Measurements from ENCODE around the gene PRPF8. TPM values are rescaled to one million over a fixed set of nuclear protein-coding genes. Genes with fewer than 3 reads are reported as not detected.

Gene PRPF8
- total RNA-seq, 1 experiment from 2014 or later, result 296 TPM

DNA sequence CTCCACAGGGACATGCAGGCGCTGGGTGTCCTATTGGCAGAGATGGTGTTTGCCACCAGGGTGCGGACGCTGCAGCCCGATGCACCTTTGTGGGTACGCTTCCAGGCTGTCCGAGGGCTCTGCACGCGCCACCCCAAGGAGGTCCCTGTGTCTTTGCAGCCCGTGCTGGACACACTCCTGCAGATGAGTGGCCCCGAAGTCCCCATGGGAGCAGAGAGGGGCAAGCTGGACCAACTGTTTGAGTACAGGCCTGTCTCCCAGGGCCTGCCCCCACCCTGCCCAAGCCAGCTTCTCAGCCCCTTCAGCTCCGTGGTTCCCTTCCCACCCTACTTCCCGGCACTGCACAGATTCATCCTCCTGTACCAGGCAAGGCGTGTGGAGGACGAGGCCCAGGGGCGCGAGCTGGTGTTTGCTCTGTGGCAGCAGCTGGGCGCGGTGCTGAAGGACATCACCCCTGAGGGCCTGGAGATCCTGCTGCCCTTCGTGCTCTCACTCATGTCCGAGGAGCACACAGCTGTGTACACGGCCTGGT lies 42.7 kb upstream of the PRPF8 start:
- Histone ChIP-seq H3K27me3 (ENCODE audit: control insufficient read depth, insufficient read depth, low read length) (no peaks in the 10 kb centered on the region), H3K4me3 (ENCODE audit: low read depth in 2 of 2, low read length in 2 of 2) (no peak overlapping the region), H3K4me1 (ENCODE audit: control insufficient read depth, insufficient read depth, low read length) (peaks cover 3% of the 10 kb centered on the region), H3K9me3 (ENCODE audit: control insufficient read depth, insufficient read depth, low read depth, low read length) (no peaks in the 10 kb centered on the region), H3K36me3 (ENCODE audit: control insufficient read depth, insufficient read depth, low read length) (no peaks in the 10 kb centered on the region), H3K27ac (ENCODE audit: low read length) (no peak overlapping the region)
- ChIA-PET POLR2A (no interaction called here), CTCF (no interaction called here)
- DNase-seq (ENCODE audit: low read depth, low spot score), result no peak
- intact Hi-C loops (cut with micrococcal nuclease; ENCODE audit: unreplicated experiment) (no loop called here), in situ Hi-C loops (cut with HindIII; ENCODE audit: low pct_unique_long_range_greater_than_20kb, low sequenced_read_pairs) (no loop called here)
- BruUV-seq (replicated peaks), result no TSS peak
- TF ChIP-seq POLR2AphosphoS5 (IDR thresholded peaks at IDR 0.05; ENCODE audit: low read depth, low read length), result no peak
- TF ChIP-seq, protein P1, sequence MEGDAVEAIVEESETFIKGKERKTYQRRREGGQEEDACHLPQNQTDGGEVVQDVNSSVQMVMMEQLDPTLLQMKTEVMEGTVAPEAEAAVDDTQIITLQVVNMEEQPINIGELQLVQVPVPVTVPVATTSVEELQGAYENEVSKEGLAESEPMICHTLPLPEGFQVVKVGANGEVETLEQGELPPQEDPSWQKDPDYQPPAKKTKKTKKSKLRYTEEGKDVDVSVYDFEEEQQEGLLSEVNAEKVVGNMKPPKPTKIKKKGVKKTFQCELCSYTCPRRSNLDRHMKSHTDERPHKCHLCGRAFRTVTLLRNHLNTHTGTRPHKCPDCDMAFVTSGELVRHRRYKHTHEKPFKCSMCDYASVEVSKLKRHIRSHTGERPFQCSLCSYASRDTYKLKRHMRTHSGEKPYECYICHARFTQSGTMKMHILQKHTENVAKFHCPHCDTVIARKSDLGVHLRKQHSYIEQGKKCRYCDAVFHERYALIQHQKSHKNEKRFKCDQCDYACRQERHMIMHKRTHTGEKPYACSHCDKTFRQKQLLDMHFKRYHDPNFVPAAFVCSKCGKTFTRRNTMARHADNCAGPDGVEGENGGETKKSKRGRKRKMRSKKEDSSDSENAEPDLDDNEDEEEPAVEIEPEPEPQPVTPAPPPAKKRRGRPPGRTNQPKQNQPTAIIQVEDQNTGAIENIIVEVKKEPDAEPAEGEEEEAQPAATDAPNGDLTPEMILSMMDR (IDR thresholded peaks at IDR 0.05), result no peak
- no peak for TF ChIP-seq SIN3A (IDR thresholded peaks at IDR 0.05; ENCODE audit: borderline replicate concordance, insufficient read depth, low read depth, low read length)
- TF ChIP-seq TCF7L2 (IDR thresholded peaks at IDR 0.05; ENCODE audit: low read depth, low read length), result no peak
- ATAC-seq, result no peak

DNA sequence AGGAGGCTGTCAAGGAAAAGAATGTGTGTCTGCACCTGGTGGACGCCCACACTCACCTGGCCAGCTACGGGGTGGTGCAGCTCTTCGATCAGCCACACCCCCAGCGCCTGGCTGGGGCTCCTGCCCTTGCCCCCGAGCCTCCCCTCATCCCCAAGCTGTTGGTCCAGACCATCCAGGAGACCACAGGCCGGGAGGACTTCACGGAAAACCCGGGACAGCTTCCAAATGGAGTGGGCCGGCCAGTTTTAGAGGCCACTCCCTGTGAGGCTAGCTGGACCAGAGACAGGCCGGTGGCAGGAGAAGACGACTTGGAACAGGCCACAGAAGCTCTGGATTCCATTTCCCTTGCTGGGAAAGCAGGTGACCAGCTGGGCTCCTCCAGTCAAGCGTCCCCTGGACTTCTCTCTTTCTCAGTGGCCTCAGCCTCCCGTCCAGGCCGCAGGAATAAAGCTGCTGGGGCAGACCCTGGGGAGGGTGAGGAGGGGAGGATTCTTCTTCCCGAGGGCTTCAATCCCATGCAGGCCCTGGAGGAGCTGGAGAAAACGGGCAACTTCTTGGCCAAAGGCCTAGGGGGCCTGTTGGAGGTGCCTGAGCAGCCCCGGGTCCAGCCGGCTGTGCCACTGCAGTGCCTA lies 42.1 kb upstream of the PRPF8 start:
- DNase-seq (ENCODE audit: low read depth, low spot score) (no peak), ATAC-seq (no peak)
- ChIA-PET POLR2A (interaction anchor here (0.7 kb wide), 1 partner anchor 50 kb away, joined by 4 read pairs; no protein-coding TSS in a partner anchor), CTCF (interaction anchor here (0.6 kb wide), 1 partner anchor 257 kb away, joined by 3 read pairs; no protein-coding TSS in a partner anchor)
- no peak overlapping the region for H3K4me3 ChIP-seq (ENCODE audit: low read depth in 2 of 2, low read length in 2 of 2)
- H3K4me1 ChIP-seq (ENCODE audit: control insufficient read depth, insufficient read depth, low read length), result peaks cover 3% of the 10 kb centered on the region
- intact Hi-C loops (cut with micrococcal nuclease; ENCODE audit: unreplicated experiment), result no loop called here
- in situ Hi-C loops (cut with HindIII; ENCODE audit: low pct_unique_long_range_greater_than_20kb, low sequenced_read_pairs), result no loop called here
- TF ChIP-seq POLR2AphosphoS5 (IDR thresholded peaks at IDR 0.05; ENCODE audit: low read depth, low read length), result no peak
- TF ChIP-seq, protein P1 (IDR thresholded peaks at IDR 0.05), result no peak
- TF ChIP-seq, protein P2, sequence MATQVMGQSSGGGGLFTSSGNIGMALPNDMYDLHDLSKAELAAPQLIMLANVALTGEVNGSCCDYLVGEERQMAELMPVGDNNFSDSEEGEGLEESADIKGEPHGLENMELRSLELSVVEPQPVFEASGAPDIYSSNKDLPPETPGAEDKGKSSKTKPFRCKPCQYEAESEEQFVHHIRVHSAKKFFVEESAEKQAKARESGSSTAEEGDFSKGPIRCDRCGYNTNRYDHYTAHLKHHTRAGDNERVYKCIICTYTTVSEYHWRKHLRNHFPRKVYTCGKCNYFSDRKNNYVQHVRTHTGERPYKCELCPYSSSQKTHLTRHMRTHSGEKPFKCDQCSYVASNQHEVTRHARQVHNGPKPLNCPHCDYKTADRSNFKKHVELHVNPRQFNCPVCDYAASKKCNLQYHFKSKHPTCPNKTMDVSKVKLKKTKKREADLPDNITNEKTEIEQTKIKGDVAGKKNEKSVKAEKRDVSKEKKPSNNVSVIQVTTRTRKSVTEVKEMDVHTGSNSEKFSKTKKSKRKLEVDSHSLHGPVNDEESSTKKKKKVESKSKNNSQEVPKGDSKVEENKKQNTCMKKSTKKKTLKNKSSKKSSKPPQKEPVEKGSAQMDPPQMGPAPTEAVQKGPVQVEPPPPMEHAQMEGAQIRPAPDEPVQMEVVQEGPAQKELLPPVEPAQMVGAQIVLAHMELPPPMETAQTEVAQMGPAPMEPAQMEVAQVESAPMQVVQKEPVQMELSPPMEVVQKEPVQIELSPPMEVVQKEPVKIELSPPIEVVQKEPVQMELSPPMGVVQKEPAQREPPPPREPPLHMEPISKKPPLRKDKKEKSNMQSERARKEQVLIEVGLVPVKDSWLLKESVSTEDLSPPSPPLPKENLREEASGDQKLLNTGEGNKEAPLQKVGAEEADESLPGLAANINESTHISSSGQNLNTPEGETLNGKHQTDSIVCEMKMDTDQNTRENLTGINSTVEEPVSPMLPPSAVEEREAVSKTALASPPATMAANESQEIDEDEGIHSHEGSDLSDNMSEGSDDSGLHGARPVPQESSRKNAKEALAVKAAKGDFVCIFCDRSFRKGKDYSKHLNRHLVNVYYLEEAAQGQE (IDR thresholded peaks at IDR 0.05; ENCODE audit: insufficient read depth in 1 of 2, low read depth in 2 of 2, low read length in 1 of 2), result no peak
- no peak for TF ChIP-seq TCF7L2 (IDR thresholded peaks at IDR 0.05; ENCODE audit: low read depth, low read length)
- TF ChIP-seq SIN3A (IDR thresholded peaks at IDR 0.05; ENCODE audit: borderline replicate concordance, insufficient read depth, low read depth, low read length), result no peak
- no peaks in the 10 kb centered on the region for H3K36me3 ChIP-seq (ENCODE audit: control insufficient read depth, insufficient read depth, low read length)
- no peaks in the 10 kb centered on the region for H3K9me3 ChIP-seq (ENCODE audit: control insufficient read depth, insufficient read depth, low read depth, low read length)
- H3K27me3 ChIP-seq (ENCODE audit: control insufficient read depth, insufficient read depth, low read length), result no peaks in the 10 kb centered on the region
- BruUV-seq (replicated peaks), result no TSS peak
- H3K27ac ChIP-seq (ENCODE audit: low read length), result no peak overlapping the region
